HG03045 (cell line): ENCODE data around the gene BCL2.

Experiments
- ATAC-seq: cut with Tn5 transposase; IDR thresholded peaks from one replicate; pipeline ENCODE4 v1.9.1; 2021; ENCODE audit warnings: mild to moderate bottlenecking, moderate library complexity; ENCODE audit not compliant: unreplicated experiment

Gene BCL2

DNA sequence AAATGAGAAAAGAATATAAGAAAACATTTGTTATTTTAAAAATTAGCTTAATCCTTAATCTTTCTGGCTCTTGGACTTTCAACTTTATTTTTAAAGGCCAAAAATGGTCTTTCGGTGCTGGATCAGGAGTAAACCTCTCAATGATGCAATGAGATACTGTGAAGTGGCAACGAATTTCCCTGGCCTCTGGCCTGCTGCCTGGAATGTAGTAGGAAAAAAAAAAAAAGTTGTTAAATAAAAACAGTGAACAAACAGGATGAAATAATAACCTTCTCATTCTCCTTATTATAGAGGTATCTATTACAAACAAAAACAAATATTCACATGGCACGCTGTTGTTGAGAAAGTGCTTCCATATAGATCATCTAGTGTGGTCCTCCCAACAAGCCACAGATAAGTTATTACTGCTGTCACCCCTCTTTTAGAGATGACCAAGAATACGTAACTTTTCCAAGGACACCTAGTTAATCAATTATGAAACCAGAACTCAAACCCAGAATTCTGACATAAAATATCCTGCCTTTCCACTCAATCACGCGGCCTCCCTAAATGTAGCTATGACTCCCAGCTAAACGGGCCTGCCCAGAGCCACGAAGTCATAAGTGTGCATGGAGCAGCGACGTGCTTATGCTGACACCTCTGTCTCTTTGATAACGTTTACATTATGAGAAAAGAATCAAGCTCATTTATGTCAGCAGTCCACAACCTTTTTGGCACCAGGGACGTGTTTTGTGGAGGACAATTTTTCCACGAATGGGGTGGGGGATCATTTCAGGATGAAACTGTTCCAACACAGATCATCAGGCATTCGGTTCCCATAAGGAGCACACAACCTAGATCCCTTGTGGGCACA is 170.9 kb downstream of the BCL2 start:
- ATAC-seq = no peak

DNA sequence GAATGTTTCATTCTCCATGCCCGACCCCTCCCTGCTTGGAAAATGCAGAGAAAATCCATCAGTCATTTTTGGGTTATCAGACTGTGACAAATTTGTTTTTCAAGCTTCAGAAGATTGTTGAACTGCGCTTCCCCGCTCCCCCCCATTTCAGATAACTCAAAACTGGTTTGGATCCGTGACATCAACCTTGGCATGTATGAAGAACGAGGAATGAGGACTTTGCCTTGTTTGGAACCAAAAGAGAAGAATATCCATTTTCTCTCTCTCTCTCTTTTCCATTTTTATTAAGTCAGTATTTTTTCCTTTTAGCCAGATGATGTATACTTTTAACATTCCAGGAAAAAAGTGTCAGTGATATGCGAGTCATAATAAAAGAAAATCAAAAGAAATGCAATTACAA is 171.6 kb downstream of the BCL2 start:
- ATAC-seq = no peak

DNA sequence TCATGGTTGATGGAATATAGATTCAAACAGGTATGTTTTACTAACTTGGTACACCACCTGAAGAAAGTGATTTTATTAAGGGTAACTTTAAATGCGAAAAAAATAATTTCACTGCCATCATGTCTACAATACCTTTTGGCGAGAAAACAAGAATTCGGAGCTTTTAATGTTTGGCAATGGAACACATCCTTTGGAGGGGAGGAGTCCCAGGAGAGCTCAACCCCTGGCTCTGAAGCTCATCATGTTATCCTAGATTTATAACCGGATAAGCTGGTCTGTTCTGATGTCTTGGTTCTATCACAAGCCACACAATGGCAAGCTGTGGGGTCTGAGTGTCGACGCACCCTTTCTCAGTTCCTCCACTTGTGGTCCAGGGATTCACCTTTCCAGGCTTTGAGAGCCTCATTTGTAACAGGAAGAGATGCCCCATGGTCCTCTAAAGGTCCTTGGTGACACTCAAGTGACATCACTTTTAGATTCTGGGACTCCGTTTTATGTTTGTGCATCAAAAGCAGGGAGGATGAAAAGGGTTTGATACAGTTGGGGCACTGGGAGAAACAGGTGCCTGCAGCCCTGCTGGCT is 172.7 kb downstream of the BCL2 start:
- no peak for ATAC-seq

GRCh38 chr18:63145851-63146555 is 173.6 kb downstream of the BCL2 start:
- no peak for ATAC-seq

GRCh38 chr18:63145166-63145850 is 174.3 kb downstream of the BCL2 start:
- ATAC-seq = no peak

- ATAC-seq = no peak
Observed at GRCh38 chr18:63144748-63145147, 174.8 kb downstream of the BCL2 start.

DNA sequence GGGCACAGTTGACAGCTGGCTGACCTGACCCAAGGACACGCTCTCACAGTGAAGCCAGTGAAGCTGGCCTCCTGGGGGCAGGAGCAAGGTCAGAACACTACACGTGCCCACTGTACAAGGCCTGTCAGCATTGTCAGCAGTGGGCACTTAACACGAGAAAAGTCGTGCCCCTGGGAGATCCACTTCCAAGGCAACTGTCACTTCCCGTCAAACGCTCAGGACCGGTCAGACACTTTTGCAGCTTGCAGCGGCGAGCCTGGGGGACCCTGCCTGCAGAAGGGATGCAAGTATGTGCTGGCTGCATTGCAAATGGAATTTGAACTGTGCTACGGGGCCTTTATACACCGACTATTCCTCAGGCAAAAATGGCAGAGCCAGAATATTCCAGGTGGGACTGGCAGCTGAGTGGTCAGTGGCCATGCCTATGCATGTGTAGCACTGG is 176.2 kb downstream of the BCL2 start:
- ATAC-seq = no peak

- ATAC-seq = no peak
Observed at GRCh38 chr18:63142594-63143225, 176.9 kb downstream of the BCL2 start.

GRCh38 chr18:63141778-63142176 is 177.8 kb downstream of the BCL2 start:
- ATAC-seq = peak; percentile 39

DNA sequence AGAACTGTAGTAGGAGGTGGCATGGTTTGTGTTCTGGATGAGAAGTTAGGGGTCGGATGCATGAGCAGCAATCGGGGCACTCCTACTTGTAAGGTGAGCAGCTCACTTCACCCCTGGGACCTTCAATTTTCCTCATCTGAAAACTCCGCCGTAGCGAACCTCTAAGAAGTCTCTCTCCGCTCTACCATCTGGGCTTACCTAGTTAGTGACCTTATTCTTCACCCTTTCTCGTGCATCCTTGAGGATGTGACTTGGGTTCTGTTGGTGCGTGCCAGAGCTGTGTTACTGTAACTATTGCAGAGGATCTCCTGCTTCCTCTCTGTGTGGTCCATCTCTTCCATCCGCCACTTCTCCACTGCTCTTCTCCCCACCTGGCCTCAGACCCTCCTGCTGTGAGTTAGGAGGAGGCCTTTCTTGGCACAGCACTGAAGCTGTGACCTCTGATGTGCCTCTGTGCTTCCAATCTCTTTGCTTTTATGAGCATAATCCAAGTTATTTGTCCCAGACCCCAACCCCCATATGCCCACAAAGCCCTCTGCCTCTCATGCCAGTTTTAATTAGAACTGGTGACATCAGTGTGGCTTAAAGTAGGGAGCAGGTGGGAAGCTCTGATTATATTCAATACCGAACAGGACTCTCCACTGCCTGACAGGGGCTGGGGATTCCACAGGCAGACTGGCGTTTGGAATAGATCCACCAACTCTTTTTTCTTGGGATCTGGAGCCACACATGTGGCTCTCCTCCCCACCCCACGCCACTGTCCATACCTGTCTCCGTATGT is 178.4 kb downstream of the BCL2 start:
- ATAC-seq = no peak

DNA sequence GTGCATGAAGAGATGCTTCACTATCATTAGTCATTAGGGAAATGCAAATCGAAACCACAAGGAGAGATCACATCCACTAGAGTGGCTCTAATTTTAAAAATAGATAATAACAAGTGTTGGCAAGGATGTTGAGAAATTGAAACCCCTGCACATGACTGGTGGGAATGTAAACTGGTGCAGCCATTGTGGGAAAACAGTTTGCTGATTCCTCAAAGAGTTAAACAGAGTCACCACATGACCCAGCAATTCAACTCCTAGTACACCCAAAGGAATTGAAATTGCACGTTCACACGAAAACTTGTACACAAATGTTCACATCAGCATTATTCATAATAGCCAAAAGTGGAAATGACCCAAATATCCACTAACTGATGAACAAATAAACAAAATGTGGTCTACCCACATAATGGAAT is 179.5 kb downstream of the BCL2 start:
- ATAC-seq = no peak

DNA sequence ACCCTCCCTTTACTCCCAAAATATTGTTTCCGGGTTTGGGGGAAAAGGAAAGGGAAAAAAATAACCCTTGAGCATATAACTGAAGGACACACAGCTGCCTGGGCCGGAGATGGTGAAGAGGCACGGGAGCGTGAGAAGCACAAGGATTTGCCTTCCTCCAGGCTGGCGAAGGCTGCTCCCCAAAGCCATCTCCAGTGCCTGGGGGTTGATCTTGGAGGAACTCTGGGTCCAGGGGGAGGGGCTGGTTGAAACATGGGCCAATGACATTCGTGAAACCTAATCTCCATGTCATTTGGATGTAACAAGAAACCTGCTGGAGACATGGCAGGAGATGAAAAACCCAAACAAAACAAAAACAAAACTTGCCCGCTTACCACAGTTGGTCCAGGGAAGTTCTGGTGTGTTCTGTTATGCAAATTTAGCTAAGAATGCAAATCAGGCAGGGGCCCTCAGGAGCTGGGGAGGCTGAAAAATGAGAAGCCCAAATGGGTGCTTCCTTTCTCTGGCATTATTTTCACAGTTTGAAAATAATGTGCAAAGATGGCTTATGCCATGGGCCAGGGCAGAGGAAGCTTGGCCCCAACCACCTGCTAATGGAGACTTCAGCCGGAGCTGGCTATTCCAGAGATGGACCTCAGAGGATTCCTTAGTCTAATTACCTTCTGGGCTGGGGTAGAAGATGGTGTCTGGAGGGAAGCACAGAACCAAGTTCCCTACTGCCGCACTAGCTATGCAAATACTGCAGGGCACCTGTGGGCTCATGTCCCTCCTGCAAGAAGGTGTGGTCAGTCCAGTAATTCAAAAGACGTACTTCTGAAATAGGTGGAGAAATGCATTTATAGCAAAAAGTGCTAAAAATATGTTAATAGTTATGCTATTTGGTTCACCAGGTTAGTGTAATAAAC is 180.9 kb downstream of the BCL2 start:
- ATAC-seq = peak; percentile 57

GRCh38 chr18:63137999-63138435 is 181.6 kb downstream of the BCL2 start:
- no peak for ATAC-seq

DNA sequence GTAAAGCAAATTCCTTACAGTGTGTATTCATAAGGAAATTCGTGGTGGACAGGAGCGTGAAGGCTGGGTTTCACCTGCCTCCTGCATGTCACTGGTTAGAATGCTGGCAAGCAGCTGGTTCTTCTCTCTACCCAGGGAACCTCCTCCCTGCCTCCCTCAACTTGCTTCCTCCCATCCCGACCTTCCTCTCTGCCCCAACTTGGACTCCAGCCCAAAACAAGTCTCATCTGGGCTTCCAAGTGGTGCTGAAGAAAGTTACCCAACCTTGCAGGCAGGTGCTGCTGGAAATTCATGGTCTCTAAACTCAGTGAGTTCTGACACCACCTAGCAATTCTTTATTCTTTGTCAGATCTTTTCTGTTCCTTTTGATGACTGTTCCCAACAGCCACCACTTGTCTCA is 184.5 kb downstream of the BCL2 start:
- no peak for ATAC-seq

- ATAC-seq = no peak
Observed at GRCh38 chr18:63132819-63133200, 186.8 kb downstream of the BCL2 start.

GRCh38 chr18:63131959-63132818 is 187.4 kb downstream of the BCL2 start:
- ATAC-seq = no peak

DNA sequence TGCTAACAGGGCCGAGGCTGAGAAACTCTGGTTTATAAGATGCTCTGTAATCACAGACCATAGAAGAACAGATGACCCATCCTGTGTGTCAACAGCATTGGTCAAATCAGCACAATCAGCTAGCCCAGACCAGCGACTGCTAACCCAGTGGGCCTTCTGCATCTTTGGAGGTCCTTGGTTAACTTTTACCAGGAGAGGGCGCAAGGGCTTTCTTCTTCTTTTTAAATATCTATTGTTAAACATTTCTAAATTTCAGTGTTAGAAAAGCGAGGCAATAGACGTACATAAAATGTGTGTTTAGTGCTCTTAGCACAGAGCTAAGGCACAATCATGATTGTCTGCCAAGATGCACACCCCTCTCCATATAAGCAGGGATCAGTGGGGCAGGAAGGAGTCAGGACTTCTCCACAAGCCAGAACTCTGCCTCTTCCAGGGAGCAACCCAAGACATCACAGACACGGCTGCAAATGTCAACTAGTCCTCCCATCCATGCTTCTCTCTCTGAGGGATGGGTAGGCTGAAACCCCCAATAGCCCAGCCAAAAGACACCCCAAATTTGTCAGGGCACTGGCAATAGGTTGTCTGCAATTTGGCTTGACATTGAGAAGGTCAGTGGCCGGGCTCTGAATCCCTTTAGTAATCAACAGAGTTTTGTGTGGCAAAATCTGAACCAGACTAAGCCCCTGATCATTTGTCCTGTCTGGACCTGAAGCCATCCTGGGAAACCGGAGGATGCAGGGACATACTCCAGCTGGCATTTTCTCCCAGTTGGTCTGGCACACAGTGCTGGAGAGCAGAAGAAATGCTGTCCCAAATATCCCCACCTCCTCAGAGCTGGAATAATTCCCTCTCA is 188.2 kb downstream of the BCL2 start:
- ATAC-seq = no peak
